ENCODE data around the gene L1TD1.

GRCh38 chr1:62175568-62176179 is 19.0 kb upstream of the L1TD1 start:
- TF ChIP-seq CTCF (IDR thresholded peaks at IDR 0.05) (peak; percentile 59 to 81 (median 74)), POLR2A (IDR thresholded peaks at IDR 0.05) (no peak), POLR2AphosphoS5 (IDR thresholded peaks at IDR 0.05) (no peak)

Data from breast epithelium (tissue), 3 donors.